PC-3 (cell line): ENCODE results near the gene MARK4. TPM values are rescaled to one million over a fixed set of nuclear protein-coding genes. Genes with fewer than 3 reads are reported as not detected.

ENCODE experiments used
- ATAC-seq: fragments of 200-7000 bp; cut with Tn5 transposase; 2 replicates; pipeline ENCODE4 v1.9.1; 2020; ENCODE audit warnings: mild to moderate bottlenecking, moderate library complexity
- BruUV-seq: library from RNA; stranded (reverse); fragments of 400-500 nt; replicated peaks from 2 replicates; lab custom pipeline; 2021; lab: Mats Ljungman, UMichigan
- CTCF ChIA-PET: fragments of 300-600 bp; sonication (Branson Sonifier 250); formaldehyde crosslinking; loops from one replicate; lab custom pipeline; 2022; ENCODE audit warnings: antibody characterized with exemption; lab: Charles Lee
- POLR2A ChIA-PET: fragments of 300-600 bp; sonication (Branson Sonifier 250); formaldehyde crosslinking; loops from one replicate; lab custom pipeline; 2022; ENCODE audit warnings: antibody characterized with exemption; ENCODE audit not compliant: unreplicated experiment; lab: Charles Lee
- DNase-seq: peaks from one replicate; pipeline ENCODE4 v3.0.0-alpha.2; 2015
- H2AFZ ChIP-seq: fragments of 300-600 bp; sonication (generic); 2 replicates; pipeline ENCODE4 v1.6.0; 2016; ENCODE audit warnings: antibody characterized with exemption, low read length
- H3F3A ChIP-seq: fragments of 300-600 bp; sonication (generic); one replicate; pipeline ENCODE4 v1.6.0; 2017; ENCODE audit warnings: antibody characterized with exemption, low read length, control low read depth, mild to moderate bottlenecking; ENCODE audit not compliant: unreplicated experiment
- H3K27ac ChIP-seq: fragments of 300-600 bp; sonication (generic); 2 replicates; pipeline ENCODE4 v1.5.1; 2016; ENCODE audit warnings: mild to moderate bottlenecking, low read length
- H3K27me3 ChIP-seq: fragments of 300-600 bp; sonication (generic); 2 replicates; pipeline ENCODE4 v1.6.1; 2016; ENCODE audit warnings: low read length, mixed read lengths
- H3K36me3 ChIP-seq: fragments of 300-600 bp; sonication (generic); 2 replicates; pipeline ENCODE4 v1.6.1; 2016; ENCODE audit warnings: low read depth, mixed run types, low read length, mixed read lengths
- H3K4me1 ChIP-seq: fragments of 300-600 bp; sonication (generic); 2 replicates; pipeline ENCODE4 v1.5.1; 2016; ENCODE audit warnings: low read length; ENCODE audit not compliant: insufficient read depth
- H3K4me2 ChIP-seq: fragments of 300-600 bp; sonication (generic); 2 replicates; pipeline ENCODE4 v1.6.0; 2016; ENCODE audit warnings: low read length
- H3K4me3 ChIP-seq: fragments of 300-600 bp; sonication (generic); 2 replicates; pipeline ENCODE4 v1.5.1; 2016; ENCODE audit warnings: mild to moderate bottlenecking, low read length, mixed read lengths
- H3K79me2 ChIP-seq: fragments of 300-600 bp; sonication (generic); 2 replicates; pipeline ENCODE4 v1.6.1; 2017; ENCODE audit warnings: low read length, mixed read lengths
- H3K9ac ChIP-seq: fragments of 300-600 bp; sonication (generic); 2 replicates; pipeline ENCODE4 v1.6.0; 2016; ENCODE audit warnings: mild to moderate bottlenecking, low read length
- H3K9me2 ChIP-seq: fragments of 300-600 bp; sonication (generic); replicated peaks from 2 replicates; pipeline ENCODE4 v1.6.1; 2016; ENCODE audit warnings: mixed run types, low read length, mixed read lengths
- H3K9me3 ChIP-seq: fragments of 300-600 bp; sonication (generic); 2 replicates; pipeline ENCODE4 v1.6.1; 2016; ENCODE audit warnings: low read length, mixed read lengths
- H4K20me1 ChIP-seq: fragments of 300-600 bp; sonication (generic); 2 replicates; pipeline ENCODE4 v1.6.1; 2016; ENCODE audit warnings: low read length, mixed read lengths
- EZH2 ChIP-seq: fragments of 300-600 bp; sonication (generic); IDR thresholded peaks from one replicate; pipeline ENCODE4 v1.6.1; 2017; ENCODE audit warnings: antibody characterized with exemption, mild to moderate bottlenecking, low read length; ENCODE audit not compliant: unreplicated experiment
- EZH2phosphoT487 ChIP-seq: fragments of 300-600 bp; sonication (generic); IDR thresholded peaks from 2 replicates; pipeline ENCODE4 v1.6.1; 2018; ENCODE audit warnings: mild to moderate bottlenecking, antibody characterized with exemption, low read length, borderline replicate concordance
- intact Hi-C: fragments of 100-400 bp; cut with micrococcal nuclease; formaldehyde crosslinking; loops from 2 replicates; pipeline ENCODE4 v1.9.0; 2023
- total RNA-seq: library from RNA; depleted of rRNA; stranded (reverse); fragments of >200 nt; gene quantifications from 2 replicates; pipeline ENCODE4 v1.2.3, GENCODE V29; 2014
- TF ChIP-seq, protein P1 (sequence below): fragments of 300-600 bp; sonication (generic); conservative IDR thresholded peaks from 2 replicates; pipeline ENCODE4 v1.5.1; 2017; ENCODE audit warnings: antibody characterized with exemption, low read depth, mild to moderate bottlenecking, low read length

The MARK4 gene
- total RNA-seq, 1 experiment from 2014 or later: 12.1 TPM

DNA sequence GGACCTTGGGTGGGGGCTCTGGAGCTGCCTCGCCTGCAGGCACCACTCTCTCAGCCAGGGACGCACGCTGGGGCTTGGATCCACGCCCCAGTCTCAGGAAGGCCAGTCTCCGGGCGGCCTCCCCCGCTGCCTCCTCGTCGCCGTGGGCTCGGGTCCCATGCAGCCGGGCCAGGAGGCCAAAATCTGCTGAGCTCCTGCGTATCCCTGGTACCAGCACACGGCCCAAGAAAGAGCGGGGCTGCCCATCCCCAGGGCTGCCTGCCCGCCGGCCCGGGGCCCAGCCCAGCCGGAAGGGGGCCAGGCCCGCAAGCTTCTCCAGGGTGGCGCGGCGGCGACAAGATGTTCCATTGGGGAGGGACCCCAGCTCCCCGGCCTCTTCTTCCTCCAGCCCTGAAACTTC lies 12.5 kb upstream of the MARK4 start:
- Histone ChIP-seq H3K9me2 (no peaks in the 10 kb centered on the region), H3K36me3 (no peaks in the 10 kb centered on the region), H3K27me3 (no peaks in the 10 kb centered on the region), H3K4me1 (no peaks in the 10 kb centered on the region), H3F3A (no peaks in the 10 kb centered on the region), H3K4me3 (no peak overlapping the region), H3K9ac (no peak overlapping the region), H4K20me1 (no peaks in the 10 kb centered on the region), H3K4me2 (no peak overlapping the region), H3K79me2 (no peaks in the 10 kb centered on the region), H3K27ac (no peak overlapping the region), H2AFZ (no peak overlapping the region), H3K9me3 (no peaks in the 10 kb centered on the region)
- BruUV-seq: no TSS peak
- CTCF ChIA-PET: no interaction called here
- TF ChIP-seq, protein P1, sequence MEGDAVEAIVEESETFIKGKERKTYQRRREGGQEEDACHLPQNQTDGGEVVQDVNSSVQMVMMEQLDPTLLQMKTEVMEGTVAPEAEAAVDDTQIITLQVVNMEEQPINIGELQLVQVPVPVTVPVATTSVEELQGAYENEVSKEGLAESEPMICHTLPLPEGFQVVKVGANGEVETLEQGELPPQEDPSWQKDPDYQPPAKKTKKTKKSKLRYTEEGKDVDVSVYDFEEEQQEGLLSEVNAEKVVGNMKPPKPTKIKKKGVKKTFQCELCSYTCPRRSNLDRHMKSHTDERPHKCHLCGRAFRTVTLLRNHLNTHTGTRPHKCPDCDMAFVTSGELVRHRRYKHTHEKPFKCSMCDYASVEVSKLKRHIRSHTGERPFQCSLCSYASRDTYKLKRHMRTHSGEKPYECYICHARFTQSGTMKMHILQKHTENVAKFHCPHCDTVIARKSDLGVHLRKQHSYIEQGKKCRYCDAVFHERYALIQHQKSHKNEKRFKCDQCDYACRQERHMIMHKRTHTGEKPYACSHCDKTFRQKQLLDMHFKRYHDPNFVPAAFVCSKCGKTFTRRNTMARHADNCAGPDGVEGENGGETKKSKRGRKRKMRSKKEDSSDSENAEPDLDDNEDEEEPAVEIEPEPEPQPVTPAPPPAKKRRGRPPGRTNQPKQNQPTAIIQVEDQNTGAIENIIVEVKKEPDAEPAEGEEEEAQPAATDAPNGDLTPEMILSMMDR: no peak
- no peak for TF ChIP-seq EZH2
- TF ChIP-seq EZH2phosphoT487: no peak
- ATAC-seq: no peak
- DNase-seq: no peak
- POLR2A ChIA-PET: no interaction called here
- intact Hi-C loops: no loop called here

DNA sequence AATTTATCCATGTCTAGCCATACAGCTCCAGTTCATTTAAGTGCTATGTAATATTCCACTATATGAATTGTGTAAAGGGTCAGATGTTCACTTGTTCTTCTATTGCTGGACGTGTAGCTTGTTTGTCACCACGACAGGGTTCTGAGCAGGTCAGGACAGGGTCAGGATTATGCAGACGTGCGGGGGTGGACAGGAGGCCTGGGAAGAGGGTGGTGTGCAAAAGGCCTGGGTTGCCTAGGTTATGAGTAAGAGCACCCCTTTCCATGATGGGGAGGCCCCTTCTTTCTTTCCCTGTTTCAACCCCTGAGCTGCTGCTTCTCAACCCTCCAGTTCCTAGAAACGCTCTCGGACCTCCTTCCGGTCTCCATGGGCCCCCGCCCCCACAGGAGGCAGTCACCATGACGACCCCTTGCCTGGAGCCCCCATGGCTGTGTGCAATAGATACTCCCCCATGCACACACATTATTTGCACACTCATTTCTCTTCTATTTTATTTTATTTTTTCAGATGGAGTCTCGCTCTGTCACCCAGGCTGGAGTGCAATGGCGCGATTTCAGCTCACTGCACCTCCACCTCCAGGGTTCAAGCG lies 7.8 kb upstream of the MARK4 start:
- H3K9me3 ChIP-seq: no peaks in the 10 kb centered on the region
- H2AFZ ChIP-seq: no peak overlapping the region
- no peaks in the 10 kb centered on the region for H3K4me1 ChIP-seq
- no peaks in the 10 kb centered on the region for H3K9me2 ChIP-seq
- H3K27ac ChIP-seq: no peak overlapping the region
- POLR2A ChIA-PET: no interaction called here
- no peaks in the 10 kb centered on the region for H3K36me3 ChIP-seq
- H3K4me3 ChIP-seq: no peak overlapping the region
- CTCF ChIA-PET: no interaction called here
- no peak overlapping the region for H3K4me2 ChIP-seq
- no TSS peak for BruUV-seq
- DNase-seq (no peak), ATAC-seq (no peak)
- H3K9ac ChIP-seq: no peak overlapping the region
- no peaks in the 10 kb centered on the region for H3F3A ChIP-seq
- intact Hi-C loops: no loop called here
- TF ChIP-seq EZH2: no peak
- no peak for TF ChIP-seq EZH2phosphoT487
- TF ChIP-seq, protein P1: no peak
- H3K79me2 ChIP-seq: no peaks in the 10 kb centered on the region
- no peaks in the 10 kb centered on the region for H3K27me3 ChIP-seq
- H4K20me1 ChIP-seq: no peaks in the 10 kb centered on the region

- no peaks in the 10 kb centered on the region for H4K20me1 ChIP-seq
- no peak for DNase-seq
- H3K4me2 ChIP-seq: no peak overlapping the region
- H3K27ac ChIP-seq: no peak overlapping the region
- no peak for TF ChIP-seq EZH2
- TF ChIP-seq, protein P1: no peak
- no peak for TF ChIP-seq EZH2phosphoT487
- H2AFZ ChIP-seq: no peak overlapping the region
- H3K9ac ChIP-seq: no peak overlapping the region
- no peaks in the 10 kb centered on the region for H3K79me2 ChIP-seq
- H3K9me2 ChIP-seq: no peaks in the 10 kb centered on the region
- H3K36me3 ChIP-seq: no peaks in the 10 kb centered on the region
- CTCF ChIA-PET: no interaction called here
- BruUV-seq: no TSS peak
- POLR2A ChIA-PET: no interaction called here
- H3K4me1 ChIP-seq: no peaks in the 10 kb centered on the region
- intact Hi-C loops: no loop called here
- H3K27me3 ChIP-seq: no peaks in the 10 kb centered on the region
- H3K4me3 ChIP-seq: no peak overlapping the region
- no peaks in the 10 kb centered on the region for H3K9me3 ChIP-seq
- H3F3A ChIP-seq: no peaks in the 10 kb centered on the region
- no peak for ATAC-seq
Observed at GRCh38 chr19:45244133-45244794, 6.8 kb upstream of the MARK4 start.
